GM18951 (cell line): ENCODE data around the gene RAB41.
"Not testable (repeated sequence)": the region's sequence is repeated elsewhere in the genome, so short reads cannot be mapped to it uniquely, and the experiment has no call there.

Experiments
- POLR2A ChIP-seq: IDR thresholded peaks from 4 replicates; pipeline ENCODE4 v1.6.1; 2011; ENCODE audit warnings: mild to moderate bottlenecking; ENCODE audit not compliant: insufficient read length, insufficient read depth; ENCODE audit errors: extremely low read depth
- in situ Hi-C: fragments of 300-500 bp; cut with MboI; formaldehyde crosslinking; loops from one replicate; pipeline ENCODE4 v1.12.0; 2022; ENCODE audit warnings: low sequenced_read_pairs, mixed read lengths, inconsistent platforms; ENCODE audit not compliant: unreplicated experiment

The RAB41 gene

GRCh38 chrX:70262952-70263567 lies 18.9 kb upstream of the RAB41 start:
- in situ Hi-C loops, result no loop called here

GRCh38 chrX:70264784-70265183 lies 17.2 kb upstream of the RAB41 start:
- in situ Hi-C loops, result no loop called here
- TF ChIP-seq POLR2A, result no peak

More at GRCh38 chrX:70262952-70263567, 18.9 kb upstream of the RAB41 start:
- TF ChIP-seq POLR2A, result no peak

GRCh38 chrX:70268034-70268433 lies 13.9 kb upstream of the RAB41 start, which contains the start of gene ARR3:
Gene ARR3, plus strand, starts transcription at chrX:70268334. Its CDS starts 1,052 bp downstream, at chrX:70269386.
- in situ Hi-C loops, result no loop called here
- no peak for TF ChIP-seq POLR2A

GRCh38 chrX:70274029-70274428 lies 7.9 kb upstream of the RAB41 start:
- in situ Hi-C loops, result not testable (repeated sequence)

GRCh38 chrX:70279081-70279480 lies 2.9 kb upstream of the RAB41 start:
- TF ChIP-seq POLR2A, result no peak
- in situ Hi-C loops, result no loop called here

DNA sequence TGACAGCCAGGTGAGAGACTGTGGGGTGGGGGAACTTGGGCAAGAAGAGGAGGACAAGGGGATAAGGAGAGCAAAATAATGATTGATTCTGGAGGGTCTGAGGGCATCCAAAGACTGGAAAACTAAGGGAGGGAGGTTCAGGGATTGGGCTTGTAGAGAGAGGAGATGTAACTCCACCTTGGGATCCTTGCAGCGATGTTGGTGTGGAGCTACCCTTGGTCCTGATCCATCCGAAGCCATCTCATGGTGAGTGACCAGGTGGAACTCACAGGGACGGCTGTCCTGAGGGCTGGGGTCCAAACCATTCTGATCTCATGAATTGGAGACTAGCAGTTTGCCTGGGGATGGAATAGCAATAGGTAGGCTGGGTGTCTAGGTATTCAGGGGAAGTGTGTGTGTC lies 1.4 kb upstream of the RAB41 start:
- in situ Hi-C loops, result no loop called here
- no peak for TF ChIP-seq POLR2A

DNA sequence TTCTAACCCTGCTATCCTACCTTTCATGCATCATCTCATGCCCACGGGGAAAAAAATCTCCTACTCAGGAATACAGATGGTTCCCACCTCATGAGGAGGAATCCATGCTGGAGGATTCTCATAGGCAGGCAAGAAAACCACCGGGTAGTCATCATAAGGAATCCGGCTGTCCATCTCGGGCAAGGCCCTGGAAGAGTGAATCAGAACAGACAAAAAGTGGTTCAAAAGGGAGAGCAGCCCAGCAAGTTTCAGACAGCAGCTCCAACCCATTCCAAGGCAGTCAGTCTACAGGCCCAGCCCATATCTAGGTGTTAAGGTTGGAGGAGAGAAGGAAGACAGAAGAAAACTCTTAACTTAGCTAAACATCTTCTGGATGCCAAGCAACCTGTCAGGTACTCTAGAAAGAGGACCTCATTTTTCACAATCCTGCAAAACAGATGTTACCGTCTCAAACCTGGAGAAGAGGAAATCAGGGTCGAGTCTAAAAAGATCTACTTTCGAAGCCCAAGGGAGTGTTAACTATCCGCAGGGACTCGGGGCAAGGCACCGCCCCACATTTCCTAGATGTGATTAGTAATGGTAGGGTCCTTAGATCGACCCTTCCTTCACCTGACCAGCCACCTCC lies 7.3 kb downstream of the RAB41 start:
- no peak for TF ChIP-seq POLR2A
- in situ Hi-C loops, result no loop called here

DNA sequence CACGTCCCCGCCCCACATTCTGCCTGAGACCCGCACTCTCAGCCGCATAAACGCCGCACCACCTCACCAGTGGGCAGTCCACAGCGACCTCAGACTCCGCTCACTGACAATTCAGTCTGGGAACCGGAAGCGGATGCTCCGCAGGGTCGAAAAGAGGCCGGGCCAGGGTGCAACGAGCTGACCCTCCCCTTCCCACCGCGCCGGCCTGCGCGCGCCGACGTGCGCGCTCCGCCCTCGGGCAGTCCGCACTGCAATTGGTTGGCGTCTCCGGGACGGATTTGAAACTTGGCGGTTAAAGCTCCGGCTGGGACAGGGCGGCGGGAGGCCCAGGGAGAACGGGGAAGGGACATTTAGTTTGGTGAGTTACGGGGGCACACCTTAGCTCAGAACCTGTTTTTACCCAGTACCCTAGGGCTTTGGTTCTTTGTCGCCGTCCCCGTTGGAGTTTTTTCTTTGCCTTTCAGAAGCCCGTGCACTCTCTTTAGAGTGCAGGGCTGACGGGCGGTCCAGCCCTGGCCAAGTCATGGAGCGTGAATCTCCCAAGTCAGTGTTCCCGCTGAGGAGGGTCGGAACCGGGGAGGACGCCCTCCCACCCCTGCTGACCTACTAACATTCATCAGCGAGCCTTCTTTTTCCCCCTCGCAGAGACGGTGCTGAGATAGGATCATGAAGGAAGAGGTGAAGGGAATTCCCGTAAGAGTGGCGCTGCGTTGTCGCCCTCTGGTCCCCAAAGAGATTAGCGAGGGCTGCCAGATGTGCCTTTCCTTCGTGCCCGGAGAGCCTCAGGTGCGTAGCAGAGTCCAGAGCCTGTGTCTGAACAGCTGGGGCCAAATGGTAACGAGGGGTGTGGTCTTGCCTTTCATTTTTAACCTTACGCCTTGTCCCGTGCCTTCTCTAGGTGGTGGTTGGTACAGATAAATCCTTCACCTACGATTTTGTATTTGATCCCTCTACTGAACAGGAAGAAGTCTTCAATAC lies 8.1 kb downstream of the RAB41 start, which contains the start of the genes KIF4A and PDZD11:
KIF4A (plus strand) TSS at position 312 of the 978 bp plus-strand sequence; CDS start at position 667, 355 bp downstream.
PDZD11 (minus strand) TSS at position 135 of the 978 bp plus-strand sequence. CDS start 586 bp downstream, outside the sequence.
- in situ Hi-C loops, result no loop called here
- peak; percentile 82 for TF ChIP-seq POLR2A

DNA sequence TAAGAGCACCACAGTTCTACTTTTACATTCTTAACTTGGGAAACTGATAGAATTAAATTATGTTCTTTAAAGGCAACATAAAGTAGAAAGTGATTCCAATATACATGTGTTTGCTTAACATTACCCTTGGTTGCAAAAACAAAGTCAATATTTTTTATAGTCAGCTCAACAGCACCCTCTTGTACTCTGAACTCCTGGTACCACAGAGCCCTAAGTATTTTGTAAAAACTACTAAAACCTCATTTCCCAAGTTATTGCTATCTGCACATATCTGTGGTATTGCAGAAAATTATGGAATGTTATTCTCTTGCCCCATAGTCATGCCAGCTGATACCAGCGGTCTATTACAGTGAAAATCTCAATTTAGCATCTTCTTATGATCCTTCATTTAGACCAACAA lies 10.8 kb downstream of the RAB41 start:
- TF ChIP-seq POLR2A, result no peak
- in situ Hi-C loops, result no loop called here

- no peak for TF ChIP-seq POLR2A
- in situ Hi-C loops, result no loop called here
These were observed 11.6 kb downstream of the RAB41 start for GRCh38 chrX:70293621-70294020.

- TF ChIP-seq POLR2A, result no peak
- in situ Hi-C loops, result no loop called here
These were observed 19.7 kb downstream of the RAB41 start for GRCh38 chrX:70301716-70302115.

- no peak for TF ChIP-seq POLR2A
- in situ Hi-C loops, result no loop called here
These were observed 31.5 kb downstream of the RAB41 start for GRCh38 chrX:70313503-70313902.

GRCh38 chrX:70322784-70323183 lies 40.8 kb downstream of the RAB41 start:
- in situ Hi-C loops, result no loop called here
- TF ChIP-seq POLR2A, result no peak

DNA sequence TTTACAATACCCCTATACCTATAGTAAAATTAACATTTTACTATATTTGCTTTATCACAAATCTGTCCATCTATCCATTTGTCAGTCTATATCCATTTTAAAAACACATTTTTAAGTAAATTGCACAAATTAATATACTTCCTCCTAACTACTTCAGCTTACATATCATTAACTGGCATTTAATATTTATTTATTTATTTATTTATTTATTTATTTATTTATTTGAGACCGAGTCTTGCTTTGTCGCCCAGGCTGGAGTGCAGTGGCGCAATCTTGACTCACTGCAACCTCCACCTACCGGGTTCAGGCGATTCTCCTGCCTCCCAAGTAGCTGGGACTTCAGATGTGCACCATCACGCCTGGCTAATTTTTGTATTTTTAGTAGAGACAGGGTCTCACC lies 41.7 kb downstream of the RAB41 start:
- in situ Hi-C loops, result not testable (repeated sequence)
